Smooth muscle cell (in vitro differentiated cells): Measurements from ENCODE around the gene ASB3. TPM values are rescaled to one million over a fixed set of nuclear protein-coding genes. Genes with fewer than 3 reads are reported as not detected.
"Not testable (repeated sequence)": the region's sequence is repeated elsewhere in the genome, so short reads cannot be mapped to it uniquely, and the experiment has no call there.

ENCODE experiments used
- DNase-seq: peaks from one replicate; lab custom pipeline; 2025; ENCODE audit not compliant: unreplicated experiment; lab: John Stamatoyannopoulos, UW
- H2AFZ ChIP-seq: fragments of 200-600 bp; sonication (generic); 2 replicates; pipeline ENCODE4 v1.6.0; 2016; ENCODE audit warnings: antibody characterized with exemption, low read depth, mild to moderate bottlenecking
- H3F3A ChIP-seq: fragments of 200-600 bp; sonication (generic); 2 replicates; pipeline ENCODE4 v1.6.0; 2017; ENCODE audit warnings: antibody characterized with exemption, low read depth
- H3K27ac ChIP-seq: fragments of 200-600 bp; sonication (generic); 2 replicates; pipeline ENCODE4 v1.5.1; 2016; ENCODE audit warnings: low read depth, mild to moderate bottlenecking
- H3K27me3 ChIP-seq: fragments of 200-600 bp; sonication (generic); 2 replicates; pipeline ENCODE4 v1.6.1; 2016; ENCODE audit warnings: low read depth, mild to moderate bottlenecking
- H3K36me3 ChIP-seq: fragments of 200-600 bp; sonication (generic); 2 replicates; pipeline ENCODE4 v1.5.1; 2016; ENCODE audit warnings: low read depth
- H3K4me1 ChIP-seq: fragments of 200-600 bp; sonication (generic); 2 replicates; pipeline ENCODE4 v1.5.1; 2016; ENCODE audit warnings: low read depth
- H3K4me2 ChIP-seq: fragments of 200-600 bp; sonication (generic); 2 replicates; pipeline ENCODE4 v1.6.0; 2016; ENCODE audit warnings: mild to moderate bottlenecking
- H3K4me3 ChIP-seq: fragments of 200-600 bp; sonication (generic); 2 replicates; pipeline ENCODE4 v1.5.1; 2016; ENCODE audit warnings: mild to moderate bottlenecking
- H3K79me2 ChIP-seq: fragments of 200-600 bp; sonication (generic); 2 replicates; pipeline ENCODE4 v1.6.0; 2016; ENCODE audit warnings: low read depth, mild to moderate bottlenecking
- H3K9ac ChIP-seq: fragments of 200-600 bp; sonication (generic); 2 replicates; pipeline ENCODE4 v1.6.0; 2016; ENCODE audit warnings: low read depth
- H3K9me3 ChIP-seq: fragments of 200-600 bp; sonication (generic); replicated peaks from 2 replicates; pipeline ENCODE4 v1.5.1; 2016; ENCODE audit warnings: low read depth
- H4K20me1 ChIP-seq: fragments of 200-600 bp; sonication (generic); 2 replicates; pipeline ENCODE4 v1.6.0; 2016; ENCODE audit warnings: low read depth
- WGBS: methylation state at CpG from one replicate; pipeline ENCODE4 v1.1.7; 2016; ENCODE audit warnings: low lambda C conversion rate; 5-methylcytosine and 5-hydroxymethylcytosine counted together
- polyA plus RNA-seq: library from polyadenylated mRNA; unstranded; fragments of >200 nt; fragmentation: Nextera tagmentation; extraction: Ambion mirVana; gene quantifications from 2 replicates; pipeline ENCODE4 v1.2.1, GENCODE V29; 2016
- total RNA-seq: library from RNA; depleted of rRNA; stranded (reverse); fragments of >200 nt; gene quantifications from 2 replicates; pipeline ENCODE4 v1.2.3, GENCODE V29; 2014
- TF ChIP-seq, protein P1 (sequence below): fragments of 200-600 bp; sonication (generic); IDR thresholded peaks from 2 replicates; pipeline ENCODE4 v1.5.1; 2017; ENCODE audit warnings: borderline replicate concordance, mild to moderate bottlenecking, antibody characterized with exemption; ENCODE audit not compliant: insufficient read depth, poor library complexity, severe bottlenecking

Gene ASB3
- total and polyA plus RNA-seq, 2 experiments from 2014 or later, result 19.0 to 24.9 TPM

GRCh38 chr2:53765767-53766166 is 21.0 kb downstream of the ASB3 start:
- no peak overlapping the region for H2AFZ ChIP-seq
- peaks cover 12% of the 10 kb centered on the region for H3K4me1 ChIP-seq
- H3F3A ChIP-seq, result peaks cover 5% of the 10 kb centered on the region
- peaks cover 20% of the 10 kb centered on the region for H4K20me1 ChIP-seq
- no peaks in the 10 kb centered on the region for H3K27me3 ChIP-seq
- H3K4me3 ChIP-seq, result no peak overlapping the region
- H3K27ac ChIP-seq, result no peak overlapping the region
- H3K9me3 ChIP-seq, result no peaks in the 10 kb centered on the region
- 86% methylated on average over 1 of the region's 1 CpG for WGBS
- H3K36me3 ChIP-seq, result no peaks in the 10 kb centered on the region
- H3K9ac ChIP-seq, result no peak overlapping the region
- no peak overlapping the region for H3K4me2 ChIP-seq
- DNase-seq, result no peak
- TF ChIP-seq, protein P1, sequence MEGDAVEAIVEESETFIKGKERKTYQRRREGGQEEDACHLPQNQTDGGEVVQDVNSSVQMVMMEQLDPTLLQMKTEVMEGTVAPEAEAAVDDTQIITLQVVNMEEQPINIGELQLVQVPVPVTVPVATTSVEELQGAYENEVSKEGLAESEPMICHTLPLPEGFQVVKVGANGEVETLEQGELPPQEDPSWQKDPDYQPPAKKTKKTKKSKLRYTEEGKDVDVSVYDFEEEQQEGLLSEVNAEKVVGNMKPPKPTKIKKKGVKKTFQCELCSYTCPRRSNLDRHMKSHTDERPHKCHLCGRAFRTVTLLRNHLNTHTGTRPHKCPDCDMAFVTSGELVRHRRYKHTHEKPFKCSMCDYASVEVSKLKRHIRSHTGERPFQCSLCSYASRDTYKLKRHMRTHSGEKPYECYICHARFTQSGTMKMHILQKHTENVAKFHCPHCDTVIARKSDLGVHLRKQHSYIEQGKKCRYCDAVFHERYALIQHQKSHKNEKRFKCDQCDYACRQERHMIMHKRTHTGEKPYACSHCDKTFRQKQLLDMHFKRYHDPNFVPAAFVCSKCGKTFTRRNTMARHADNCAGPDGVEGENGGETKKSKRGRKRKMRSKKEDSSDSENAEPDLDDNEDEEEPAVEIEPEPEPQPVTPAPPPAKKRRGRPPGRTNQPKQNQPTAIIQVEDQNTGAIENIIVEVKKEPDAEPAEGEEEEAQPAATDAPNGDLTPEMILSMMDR, result no peak
- peaks cover 13% of the 10 kb centered on the region for H3K79me2 ChIP-seq

- not testable (repeated sequence) for H3K79me2 ChIP-seq, H3F3A ChIP-seq, H3K36me3 ChIP-seq, H3K27ac ChIP-seq, DNase-seq, H3K4me3 ChIP-seq, H2AFZ ChIP-seq, H3K27me3 ChIP-seq, H3K4me1 ChIP-seq, H3K4me2 ChIP-seq, H3K9ac ChIP-seq, H4K20me1 ChIP-seq, H3K9me3 ChIP-seq
- 99% methylated on average over 14 of the region's 14 CpGs for WGBS
These were observed 29.5 kb downstream of the ASB3 start for GRCh38 chr2:53757206-53757605.

GRCh38 chr2:53756644-53757043 is 30.1 kb downstream of the ASB3 start:
- Histone ChIP-seq H3K36me3 (no peaks in the 10 kb centered on the region), H3K27ac (no peak overlapping the region)
- 98% methylated on average over 15 of the region's 15 CpGs for WGBS

GRCh38 chr2:53755121-53755520 is 31.6 kb downstream of the ASB3 start:
- no peak for DNase-seq
- Histone ChIP-seq H3K9ac (no peak overlapping the region), H3K27ac (no peak overlapping the region), H3K27me3 (no peaks in the 10 kb centered on the region), H4K20me1 (peaks cover 3% of the 10 kb centered on the region), H3K4me1 (no peaks in the 10 kb centered on the region), H3K9me3 (no peaks in the 10 kb centered on the region), H3K4me3 (no peak overlapping the region), H3K79me2 (no peaks in the 10 kb centered on the region), H3K4me2 (no peak overlapping the region), H2AFZ (no peak overlapping the region), H3F3A (no peaks in the 10 kb centered on the region), H3K36me3 (peaks cover 5% of the 10 kb centered on the region)
- TF ChIP-seq, protein P1, result no peak
- WGBS, result 98% methylated on average over 2 of the region's 2 CpGs

More at GRCh38 chr2:53756644-53757043, 30.1 kb downstream of the ASB3 start:
- Histone ChIP-seq H3F3A (no peaks in the 10 kb centered on the region), H3K9me3 (no peaks in the 10 kb centered on the region), H3K4me1 (no peaks in the 10 kb centered on the region), H3K79me2 (no peaks in the 10 kb centered on the region), H4K20me1 (peaks cover 3% of the 10 kb centered on the region), H3K4me3 (no peak overlapping the region), H3K4me2 (no peak overlapping the region), H2AFZ (no peak overlapping the region), H3K27me3 (no peaks in the 10 kb centered on the region), H3K9ac (no peak overlapping the region)
- DNase-seq, result no peak
- TF ChIP-seq, protein P1, result no peak
